ENCODE data around the gene DHRS12.

Gene DHRS12

GRCh38 chr13:51746802-51747201, 57.2 kb downstream of the DHRS12 start:
- Histone ChIP-seq H3K36me3 (ENCODE audit: insufficient read depth) (no peaks in the 10 kb centered on the region), H3K27ac (no peak overlapping the region)

GRCh38 chr13:51745243-51745642, 58.7 kb downstream of the DHRS12 start:
- Histone ChIP-seq H3K4me1 (ENCODE audit: low read depth, poor library complexity, severe bottlenecking) (no peaks in the 10 kb centered on the region), H4K20me1 (ENCODE audit: insufficient read depth) (no peaks in the 10 kb centered on the region), H3K4me2 (no peak overlapping the region), H3K36me3 (ENCODE audit: insufficient read depth) (no peaks in the 10 kb centered on the region), H3K27me3 (ENCODE audit: insufficient read depth, low read depth) (no peaks in the 10 kb centered on the region), H2AFZ (ENCODE audit: low read depth) (no peak overlapping the region), H3K79me2 (ENCODE audit: insufficient read depth, low read depth) (no peaks in the 10 kb centered on the region), H3K9ac (no peak overlapping the region), H3K27ac (no peak overlapping the region), H3K4me3 (IDR thresholded peaks at IDR 0.05; ENCODE audit: insufficient read depth, low read depth, low read length) (no peak overlapping the region)
- no peak for TF ChIP-seq CTCF (conservative IDR thresholded peaks at IDR 0.05; ENCODE audit: low read depth, low read length)

More at GRCh38 chr13:51746802-51747201, 57.2 kb downstream of the DHRS12 start:
- Histone ChIP-seq H3K4me1 (ENCODE audit: low read depth, poor library complexity, severe bottlenecking) (no peaks in the 10 kb centered on the region), H3K4me2 (no peak overlapping the region), H3K9ac (no peak overlapping the region), H3K27me3 (ENCODE audit: insufficient read depth, low read depth) (no peaks in the 10 kb centered on the region), H4K20me1 (ENCODE audit: insufficient read depth) (no peaks in the 10 kb centered on the region), H3K4me3 (IDR thresholded peaks at IDR 0.05; ENCODE audit: insufficient read depth, low read depth, low read length) (no peak overlapping the region), H2AFZ (ENCODE audit: low read depth) (no peak overlapping the region), H3K79me2 (ENCODE audit: insufficient read depth, low read depth) (no peaks in the 10 kb centered on the region)
- TF ChIP-seq CTCF (conservative IDR thresholded peaks at IDR 0.05; ENCODE audit: low read depth, low read length), result no peak

- TF ChIP-seq CTCF (conservative IDR thresholded peaks at IDR 0.05; ENCODE audit: low read depth, low read length), result no peak
- no peak overlapping the region for H2AFZ ChIP-seq (ENCODE audit: low read depth)
- H3K4me1 ChIP-seq (ENCODE audit: low read depth, poor library complexity, severe bottlenecking), result no peaks in the 10 kb centered on the region
- no peaks in the 10 kb centered on the region for H3K79me2 ChIP-seq (ENCODE audit: insufficient read depth, low read depth)
- no peak overlapping the region for H3K4me2 ChIP-seq
- no peak overlapping the region for H3K9ac ChIP-seq
- no peak overlapping the region for H3K4me3 ChIP-seq (IDR thresholded peaks at IDR 0.05; ENCODE audit: insufficient read depth, low read depth, low read length)
- H3K27ac ChIP-seq, result no peak overlapping the region
- no peaks in the 10 kb centered on the region for H4K20me1 ChIP-seq (ENCODE audit: insufficient read depth)
- H3K36me3 ChIP-seq (ENCODE audit: insufficient read depth), result no peaks in the 10 kb centered on the region
- H3K27me3 ChIP-seq (ENCODE audit: insufficient read depth, low read depth), result no peaks in the 10 kb centered on the region
Observed at GRCh38 chr13:51742611-51743010, 61.4 kb downstream of the DHRS12 start.

GRCh38 chr13:51742031-51742430, 61.9 kb downstream of the DHRS12 start:
- Histone ChIP-seq H3K79me2 (ENCODE audit: insufficient read depth, low read depth) (no peaks in the 10 kb centered on the region), H3K4me3 (IDR thresholded peaks at IDR 0.05; ENCODE audit: insufficient read depth, low read depth, low read length) (no peak overlapping the region), H3K27me3 (ENCODE audit: insufficient read depth, low read depth) (no peaks in the 10 kb centered on the region), H4K20me1 (ENCODE audit: insufficient read depth) (no peaks in the 10 kb centered on the region), H3K4me1 (ENCODE audit: low read depth, poor library complexity, severe bottlenecking) (no peaks in the 10 kb centered on the region), H3K4me2 (no peak overlapping the region), H3K36me3 (ENCODE audit: insufficient read depth) (no peaks in the 10 kb centered on the region), H3K27ac (no peak overlapping the region), H3K9ac (no peak overlapping the region), H2AFZ (ENCODE audit: low read depth) (no peak overlapping the region)
- no peak for TF ChIP-seq CTCF (conservative IDR thresholded peaks at IDR 0.05; ENCODE audit: low read depth, low read length)

Data from KMS-11 (cell line).